Fibroblast of mammary gland (primary cell): Measurements from ENCODE around the gene CDKAL1.
"Not testable (repeated sequence)": the region's sequence is repeated elsewhere in the genome, so short reads cannot be mapped to it uniquely, and the experiment has no call there.

Source experiments
- DNase-seq: peaks from one replicate; pipeline ENCODE4 v3.0.0-alpha.2; 2010; ENCODE audit warnings: low read depth
- H3K4me3 ChIP-seq: 2 replicates; pipeline ENCODE4 v1.5.1; 2011; ENCODE audit warnings: low read depth, mild to moderate bottlenecking, low read length, moderate library complexity; ENCODE audit not compliant: control insufficient read depth
- CTCF ChIP-seq: conservative IDR thresholded peaks from 2 replicates; pipeline ENCODE4 v1.5.1; 2011; ENCODE audit warnings: low read depth, low read length, inconsistent platforms; ENCODE audit not compliant: control insufficient read depth, insufficient read depth

The CDKAL1 gene

GRCh38 chr6:21053612-21054011, 519.4 kb downstream of the CDKAL1 start:
- H3K4me3 ChIP-seq: no peak overlapping the region
- TF ChIP-seq CTCF: no peak
- peak; percentile 44 for DNase-seq

- H3K4me3 ChIP-seq, DNase-seq: not testable (repeated sequence)
Measured at GRCh38 chr6:21055480-21055879, 521.2 kb downstream of the CDKAL1 start.

GRCh38 chr6:21061892-21062291, 527.6 kb downstream of the CDKAL1 start:
- H3K4me3 ChIP-seq: no peak overlapping the region
- no peak for DNase-seq
- TF ChIP-seq CTCF: no peak

GRCh38 chr6:21064756-21065340, 530.6 kb downstream of the CDKAL1 start:
- no peak overlapping the region for H3K4me3 ChIP-seq
- DNase-seq: no peak
- no peak for TF ChIP-seq CTCF

- H3K4me3 ChIP-seq: no peak overlapping the region
- DNase-seq: peak; percentile 34
- no peak for TF ChIP-seq CTCF
Measured at GRCh38 chr6:21067521-21067920, 533.3 kb downstream of the CDKAL1 start.

GRCh38 chr6:21070620-21071019, 536.4 kb downstream of the CDKAL1 start:
- TF ChIP-seq CTCF: no peak
- no peak for DNase-seq
- no peak overlapping the region for H3K4me3 ChIP-seq

GRCh38 chr6:21071780-21072468, 537.7 kb downstream of the CDKAL1 start:
- no peak overlapping the region for H3K4me3 ChIP-seq
- no peak for TF ChIP-seq CTCF
- DNase-seq: no peak
